Left lung (tissue), 10 donors: ENCODE measurements around the gene CCDC187. TPM values are rescaled to one million over a fixed set of nuclear protein-coding genes. Genes with fewer than 3 reads are reported as not detected.

Experiments used
- ATAC-seq: fragments of 200-7000 bp; cut with Tn5 transposase; one replicate; pipeline ENCODE4 v1.9.1; 2020; ENCODE audit warnings: moderate library complexity
- DNase-seq, 4 donors: peaks; one replicate each; pipeline ENCODE4 v3.0.0-alpha.2; 2013 to 2020
- H3K27ac ChIP-seq, 2 donors: fragments of 200-600 bp; sonication (generic) in 1 of 2; one replicate each; pipeline versions ENCODE4 v1.5.0 to v1.8.0; 2020 to 2021
- H3K27me3 ChIP-seq, 2 donors: fragments of 200-600 bp; sonication (generic) in 1 of 2; one replicate each; pipeline versions ENCODE4 v1.5.0 to v1.8.0; 2020 to 2021
- H3K36me3 ChIP-seq, 2 donors: fragments of 200-600 bp; sonication (generic) in 1 of 2; one replicate each; pipeline versions ENCODE4 v1.5.0 to v1.8.0; 2020 to 2021
- H3K4me1 ChIP-seq, 2 donors: fragments of 200-600 bp; one replicate each; pipeline ENCODE4 v1.8.0; 2021
- H3K4me3 ChIP-seq, 2 donors: fragments of 200-600 bp; sonication (generic) in 1 of 2; one replicate each; pipeline versions ENCODE4 v1.5.0 to v1.8.0; 2020 to 2021; ENCODE audit warnings: mild to moderate bottlenecking in 1 of 2
- H3K9me3 ChIP-seq, 2 donors: fragments of 200-600 bp; sonication (generic) in 1 of 2; one replicate each; pipeline versions ENCODE4 v1.5.0 to v1.8.0; 2020 to 2021
- CTCF ChIP-seq, 2 donors: fragments of 200-600 bp; sonication (generic) in 1 of 2; IDR thresholded peaks; one replicate each; pipeline versions ENCODE4 v1.5.0 to v1.8.0; 2021; ENCODE audit warnings: antibody characterized with exemption in 2 of 2
- intact Hi-C, 2 donors: fragments of 100-400 bp; cut with DNase I; formaldehyde crosslinking; loops; one replicate each; pipeline versions ENCODE4 v1.11.2 to v1.14.2; 2022
- polyA plus RNA-seq, 6 donors: library from polyadenylated mRNA; unstranded; fragments of 120-200 nt; gene quantifications; one replicate each; pipeline ENCODE4 v1.2.1, GENCODE V29; 2013; ENCODE audit not compliant: insufficient read length in 6 of 6
- total RNA-seq, 2 donors: library from RNA; stranded (reverse); fragmentation: NEBNext Ultra II Directional; extraction: Animal tissue kit (Norgen Biotek cat#: 25700); gene quantifications; one replicate each; pipeline ENCODE4 v1.2.1, GENCODE V29; 2021
- donor health status: DM: no; HTN: yes; CAD: no.
- donor health status: DM: no; HTN: no; CAD: no.

Gene CCDC187
- total and polyA plus RNA-seq, 8 donors = 0.47 to 3.0 (median 1.9) TPM

GRCh38 chr9:136318776-136319241 lies 14.9 kb upstream of the CCDC187 start:
- intact Hi-C loops = no loop called here
- ATAC-seq = no peak

GRCh38 chr9:136318111-136318775 lies 14.3 kb upstream of the CCDC187 start:
- ATAC-seq (no peak), DNase-seq (peak in 1 of 4 donors; percentile 43)
- H3K9me3 ChIP-seq = peaks cover 0 to 13% of the 10 kb centered on the region in 2 donors
- no peaks in the 10 kb centered on the region for H3K4me1 ChIP-seq
- no peaks in the 10 kb centered on the region for H3K27me3 ChIP-seq
- H3K27ac ChIP-seq = no peak overlapping the region
- TF ChIP-seq CTCF (IDR thresholded peaks at IDR 0.05) = no peak
- H3K36me3 ChIP-seq = no peaks in the 10 kb centered on the region
- intact Hi-C loops = no loop called here
- H3K4me3 ChIP-seq = no peak overlapping the region

More at GRCh38 chr9:136318776-136319241, 14.9 kb upstream of the CCDC187 start:
- Histone ChIP-seq H3K9me3 (peaks cover 0 to 13% of the 10 kb centered on the region in 2 donors), H3K36me3 (no peaks in the 10 kb centered on the region), H3K27ac (no peak overlapping the region), H3K4me3 (no peak overlapping the region), H3K4me1 (no peaks in the 10 kb centered on the region), H3K27me3 (no peaks in the 10 kb centered on the region)
- no peak for TF ChIP-seq CTCF (IDR thresholded peaks at IDR 0.05)
- DNase-seq = peak in 1 of 4 donors; percentile 73

GRCh38 chr9:136317695-136318094 lies 13.8 kb upstream of the CCDC187 start:
- ATAC-seq = no peak
- peak in 1 of 4 donors; percentile 51 for DNase-seq
- intact Hi-C loops = no loop called here

GRCh38 chr9:136316896-136317676 lies 13.2 kb upstream of the CCDC187 start:
- intact Hi-C loops = no loop called here
- Histone ChIP-seq H3K36me3 (no peaks in the 10 kb centered on the region), H3K4me1 (no peaks in the 10 kb centered on the region), H3K27me3 (peaks cover 0 to 5% of the 10 kb centered on the region in 2 donors), H3K27ac (no peak overlapping the region), H3K4me3 (no peak overlapping the region), H3K9me3 (peaks cover 0 to 13% of the 10 kb centered on the region in 2 donors)
- no peak for TF ChIP-seq CTCF (IDR thresholded peaks at IDR 0.05)
- DNase-seq (peak in 1 of 4 donors; percentile 57), ATAC-seq (no peak)

More at GRCh38 chr9:136317695-136318094, 13.8 kb upstream of the CCDC187 start:
- Histone ChIP-seq H3K9me3 (peaks cover 0 to 13% of the 10 kb centered on the region in 2 donors), H3K27me3 (no peaks in the 10 kb centered on the region), H3K27ac (no peak overlapping the region), H3K4me3 (no peak overlapping the region), H3K4me1 (no peaks in the 10 kb centered on the region), H3K36me3 (no peaks in the 10 kb centered on the region)
- TF ChIP-seq CTCF (IDR thresholded peaks at IDR 0.05) = no peak

- DNase-seq (peak in 1 of 4 donors; percentile 71), ATAC-seq (no peak)
- Histone ChIP-seq H3K36me3 (no peaks in the 10 kb centered on the region), H3K27me3 (peaks cover 0 to 13% of the 10 kb centered on the region in 2 donors), H3K4me1 (no peaks in the 10 kb centered on the region), H3K27ac (no peak overlapping the region), H3K9me3 (peaks cover 0 to 13% of the 10 kb centered on the region in 2 donors), H3K4me3 (no peak overlapping the region)
- no peak for TF ChIP-seq CTCF (IDR thresholded peaks at IDR 0.05)
- intact Hi-C loops = no loop called here
Measured at GRCh38 chr9:136316271-136316751, 12.4 kb upstream of the CCDC187 start.
